ENCODE data around the gene ZNF414. TPM values are rescaled to one million over a fixed set of nuclear protein-coding genes. Genes with fewer than 3 reads are reported as not detected.

Gene ZNF414
- total and polyA plus RNA-seq, 2 of the 4 experiments (the other 2 are of a cell fraction), result 3.2 to 14.2 TPM

DNA sequence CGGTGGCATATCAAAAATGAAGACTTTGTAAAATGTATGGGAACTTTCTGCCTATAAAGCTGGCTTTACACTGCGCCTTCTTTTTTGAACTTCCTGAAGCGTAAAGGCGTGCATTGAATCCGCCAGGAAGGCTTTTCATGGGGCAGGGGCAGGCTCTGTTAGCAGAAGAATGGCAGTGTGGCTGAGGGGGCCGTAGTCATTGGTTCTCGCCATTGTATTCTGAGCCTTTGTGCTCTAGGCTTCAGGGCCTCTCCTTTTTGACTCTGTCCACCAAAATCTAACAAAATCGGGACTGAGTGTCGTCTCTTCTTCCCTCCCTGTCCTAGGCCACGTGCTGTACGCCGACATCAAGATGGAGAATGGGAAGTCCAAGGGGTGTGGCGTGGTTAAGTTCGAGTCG is 25.6 kb downstream of the ZNF414 start:
- Histone ChIP-seq H4K20me1 (ENCODE audit: insufficient read depth, low read length) (peaks cover 37% of the 10 kb centered on the region), H3K79me1 (ENCODE audit: low read depth in 1 of 2, low read length in 2 of 2) (peaks cover 8 to 50% of the 10 kb centered on the region in 2 experiments), H3K14ac (replicated peaks; ENCODE audit: low read depth, low read length) (no peak overlapping the region), H4K91ac (ENCODE audit: insufficient read depth, low read depth, low read length) (no peak overlapping the region), H4K5ac (ENCODE audit: low read depth, low read length) (no peak overlapping the region), H2AFZ (replicated peaks; ENCODE audit: low read length, poor library complexity) (no peak overlapping the region), H3K27ac (ENCODE audit: insufficient read depth, low read length) (no peak overlapping the region), H2AK9ac (replicated peaks; ENCODE audit: low read depth, low read length, poor library complexity) (no peak overlapping the region), H3K18ac (ENCODE audit: low read depth, low read length) (no peak overlapping the region), H2BK120ac (ENCODE audit: low read depth, low read length) (no peak overlapping the region), H2BK20ac (ENCODE audit: low read depth, low read length) (no peak overlapping the region), H3K56ac (ENCODE audit: extremely low read depth, insufficient read depth, low read length) (no peak overlapping the region), H3K36me3 (ENCODE audit: control insufficient read depth, insufficient read depth, low read length) (peaks cover 66% of the 10 kb centered on the region), H3K23ac (ENCODE audit: low read depth, low read length) (no peak overlapping the region), H3K9me1 (ENCODE audit: insufficient read depth, low read length) (peaks cover 4% of the 10 kb centered on the region; the same call in 1 of the 2 replicates), H4K8ac (ENCODE audit: low read depth in 2 of 2, low read length in 2 of 2) (no peak overlapping the region), H3K9me3 (ENCODE audit: control insufficient read depth, insufficient read depth, low read length) (no peaks in the 10 kb centered on the region), H2AK5ac (ENCODE audit: low read depth, low read length) (no peak overlapping the region), H2BK15ac (ENCODE audit: low read depth, low read length) (no peak overlapping the region), H3K27me3 (ENCODE audit: control insufficient read depth, insufficient read depth, low read length) (no peaks in the 10 kb centered on the region), H3K4me1 (ENCODE audit: control insufficient read depth, insufficient read depth, low read length) (no peaks in the 10 kb centered on the region), H2BK5ac (ENCODE audit: low read depth, low read length, poor library complexity, severe bottlenecking) (no peak overlapping the region), H3K4me2 (ENCODE audit: low read depth, low read length) (no peak overlapping the region), H3K4me3 (ENCODE audit: insufficient read depth, low read depth, low read length) (no peak overlapping the region), H3K9ac (ENCODE audit: low read depth, low read length) (no peak overlapping the region), H3K4ac (ENCODE audit: low read depth, low read length) (no peak overlapping the region)
- DNase-seq (no peak), ATAC-seq (ENCODE audit: low read depth) (no peak)
- ChIA-PET CTCF (no interaction called here), POLR2A (ENCODE audit: unreplicated experiment) (no interaction called here)
- no TSS peak for BruUV-seq (replicated peaks)
- intact Hi-C loops (cut with micrococcal nuclease) (no loop called here), dilution Hi-C loops (cut with HindIII; ENCODE audit: low sequenced_read_pairs, unreplicated experiment) (no loop called here), in situ Hi-C loops (cut with MboI; ENCODE audit: low sequenced_read_pairs) (no loop called here)
- TF ChIP-seq FOS (IDR thresholded peaks at IDR 0.05; ENCODE audit: low read depth, low read length) (no peak), MAFK (IDR thresholded peaks at IDR 0.05; ENCODE audit: low read depth, low read length) (no peak), BHLHE40 (IDR thresholded peaks at IDR 0.05; ENCODE audit: low read depth, low read length) (no peak), NFE2L2 (IDR thresholded peaks at IDR 0.05; ENCODE audit: low read depth, low read length) (no peak), POLR2A (IDR thresholded peaks at IDR 0.05; ENCODE audit: low read depth, low read length) (no peak), RAD21 (IDR thresholded peaks at IDR 0.05; ENCODE audit: low read length) (no peak), CHD1 (IDR thresholded peaks at IDR 0.05; ENCODE audit: low read depth, low read length) (no peak)
- TF ChIP-seq, protein P1, sequence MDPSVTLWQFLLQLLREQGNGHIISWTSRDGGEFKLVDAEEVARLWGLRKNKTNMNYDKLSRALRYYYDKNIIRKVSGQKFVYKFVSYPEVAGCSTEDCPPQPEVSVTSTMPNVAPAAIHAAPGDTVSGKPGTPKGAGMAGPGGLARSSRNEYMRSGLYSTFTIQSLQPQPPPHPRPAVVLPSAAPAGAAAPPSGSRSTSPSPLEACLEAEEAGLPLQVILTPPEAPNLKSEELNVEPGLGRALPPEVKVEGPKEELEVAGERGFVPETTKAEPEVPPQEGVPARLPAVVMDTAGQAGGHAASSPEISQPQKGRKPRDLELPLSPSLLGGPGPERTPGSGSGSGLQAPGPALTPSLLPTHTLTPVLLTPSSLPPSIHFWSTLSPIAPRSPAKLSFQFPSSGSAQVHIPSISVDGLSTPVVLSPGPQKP (IDR thresholded peaks at IDR 0.05; ENCODE audit: borderline replicate concordance, low read depth, low read length), result no peak
- TF ChIP-seq, protein P2, sequence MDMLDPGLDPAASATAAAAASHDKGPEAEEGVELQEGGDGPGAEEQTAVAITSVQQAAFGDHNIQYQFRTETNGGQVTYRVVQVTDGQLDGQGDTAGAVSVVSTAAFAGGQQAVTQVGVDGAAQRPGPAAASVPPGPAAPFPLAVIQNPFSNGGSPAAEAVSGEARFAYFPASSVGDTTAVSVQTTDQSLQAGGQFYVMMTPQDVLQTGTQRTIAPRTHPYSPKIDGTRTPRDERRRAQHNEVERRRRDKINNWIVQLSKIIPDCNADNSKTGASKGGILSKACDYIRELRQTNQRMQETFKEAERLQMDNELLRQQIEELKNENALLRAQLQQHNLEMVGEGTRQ (IDR thresholded peaks at IDR 0.05; ENCODE audit: low read depth, low read length), result no peak
- 64% methylated on average over 4 of the region's 15 CpGs; no CpG with 5 or more reads in 1 of the 2 experiments for WGBS, 2 experiments (ENCODE audit: extremely low coverage in 2 of 2, insufficient read length in 1 of 2)

Data from IMR-90 (cell line).